ENCODE data around the gene SSTR3.
"Not testable (repeated sequence)": the region's sequence is repeated elsewhere in the genome, so short reads cannot be mapped to it uniquely, and the experiment has no call there.

DNA sequence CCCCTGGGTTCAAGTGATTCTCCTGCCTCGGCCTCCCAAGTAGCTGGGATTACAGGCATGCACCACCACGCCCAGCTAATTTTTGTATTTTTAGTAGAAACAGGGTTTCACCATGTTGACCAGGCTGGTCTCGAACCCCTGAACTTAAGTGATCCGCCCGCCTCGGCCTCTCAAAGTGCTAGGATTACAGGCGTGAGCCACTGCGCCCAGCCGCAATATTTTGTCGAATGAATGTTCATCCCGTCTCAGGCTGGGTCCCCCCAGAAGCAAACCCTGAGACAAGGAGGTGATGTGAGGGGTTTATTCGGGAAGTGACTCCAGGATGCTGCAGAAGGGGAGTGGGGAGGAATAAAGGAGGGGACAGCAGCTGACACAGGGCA, 21.1 kb upstream of the SSTR3 start:
- TF ChIP-seq, protein P1, sequence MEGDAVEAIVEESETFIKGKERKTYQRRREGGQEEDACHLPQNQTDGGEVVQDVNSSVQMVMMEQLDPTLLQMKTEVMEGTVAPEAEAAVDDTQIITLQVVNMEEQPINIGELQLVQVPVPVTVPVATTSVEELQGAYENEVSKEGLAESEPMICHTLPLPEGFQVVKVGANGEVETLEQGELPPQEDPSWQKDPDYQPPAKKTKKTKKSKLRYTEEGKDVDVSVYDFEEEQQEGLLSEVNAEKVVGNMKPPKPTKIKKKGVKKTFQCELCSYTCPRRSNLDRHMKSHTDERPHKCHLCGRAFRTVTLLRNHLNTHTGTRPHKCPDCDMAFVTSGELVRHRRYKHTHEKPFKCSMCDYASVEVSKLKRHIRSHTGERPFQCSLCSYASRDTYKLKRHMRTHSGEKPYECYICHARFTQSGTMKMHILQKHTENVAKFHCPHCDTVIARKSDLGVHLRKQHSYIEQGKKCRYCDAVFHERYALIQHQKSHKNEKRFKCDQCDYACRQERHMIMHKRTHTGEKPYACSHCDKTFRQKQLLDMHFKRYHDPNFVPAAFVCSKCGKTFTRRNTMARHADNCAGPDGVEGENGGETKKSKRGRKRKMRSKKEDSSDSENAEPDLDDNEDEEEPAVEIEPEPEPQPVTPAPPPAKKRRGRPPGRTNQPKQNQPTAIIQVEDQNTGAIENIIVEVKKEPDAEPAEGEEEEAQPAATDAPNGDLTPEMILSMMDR (IDR thresholded peaks at IDR 0.05) = not testable (repeated sequence)
- TF ChIP-seq POLR2A (IDR thresholded peaks at IDR 0.05) = not testable (repeated sequence)
